A549 (cell line): ENCODE measurements around the gene UNC119B.

ENCODE experiments used
- CTCF ChIP-seq: fragments of >200 bp; sonication (Bioruptor Twin); formaldehyde crosslinking; IDR thresholded peaks from 3 replicates; pipeline ENCODE4 v1.5.1; 2016
- NR3C1 ChIP-seq: fragments of >200 bp; sonication (Bioruptor Twin); formaldehyde crosslinking; IDR thresholded peaks from 3 replicates; pipeline ENCODE4 v1.6.1; 2017
- PHF8 ChIP-seq: fragments of 200-600 bp; sonication (generic); IDR thresholded peaks from 2 replicates; pipeline ENCODE4 v1.6.1; 2016; ENCODE audit warnings: low read depth, mild to moderate bottlenecking, antibody characterized with exemption, moderate library complexity, borderline replicate concordance
- RFX5 ChIP-seq: fragments of 450-650 bp; IDR thresholded peaks from 2 replicates; pipeline ENCODE4 v1.7.1; 2014; ENCODE audit warnings: antibody characterized with exemption, mild to moderate bottlenecking, moderate library complexity
- SREBF2 ChIP-seq: fragments of 450-650 bp; IDR thresholded peaks from 2 replicates; pipeline ENCODE4 v1.6.1; 2014; ENCODE audit warnings: mild to moderate bottlenecking, moderate library complexity

GRCh38 chr12:120661432-120661831, 48.8 kb upstream of the UNC119B start:
- no peak for TF ChIP-seq CTCF
- TF ChIP-seq NR3C1 = no peak
- no peak for TF ChIP-seq PHF8
- TF ChIP-seq RFX5 = no peak
- TF ChIP-seq SREBF2 = no peak
